Activated CD8-positive, alpha-beta memory T cell treated with anti-CD3 and anti-CD28 coated beads for 36 hours (primary cell): ENCODE data around the gene MAML3. TPM values are rescaled to one million over a fixed set of nuclear protein-coding genes. Genes with fewer than 3 reads are reported as not detected.
"Not testable (repeated sequence)": the region's sequence is repeated elsewhere in the genome, so short reads cannot be mapped to it uniquely, and the experiment has no call there.

Experiments
- CTCF ChIA-PET: fragments of 350-600 bp; sonication (Branson Sonifier 250); formaldehyde crosslinking; loops from one replicate; lab custom pipeline; 2021; ENCODE audit warnings: antibody characterized with exemption; lab: Charles Lee
- POLR2A ChIA-PET: fragments of 350-600 bp; sonication (Branson Sonifier 250); formaldehyde crosslinking; loops from one replicate; lab custom pipeline; 2021; ENCODE audit warnings: antibody characterized with exemption; lab: Charles Lee
- total RNA-seq, 2 experiments: library from RNA; stranded (reverse); gene quantifications; one replicate each; pipeline ENCODE4 v1.2.3, GENCODE V29; 2021

Gene MAML3
- total RNA-seq, 2 experiments from 2014 or later: 0.65 to 0.73 TPM

- ChIA-PET CTCF (no interaction called here), POLR2A (no interaction called here)
These were observed 432.2 kb downstream of the MAML3 start for GRCh38 chr4:139721789-139722188.

GRCh38 chr4:139720806-139721205 lies 433.2 kb downstream of the MAML3 start:
- ChIA-PET CTCF (no interaction called here), POLR2A (no interaction called here)

GRCh38 chr4:139719381-139720101 lies 434.4 kb downstream of the MAML3 start:
- CTCF ChIA-PET: no interaction called here
- POLR2A ChIA-PET: no interaction called here

- CTCF ChIA-PET: no interaction called here
- POLR2A ChIA-PET: no interaction called here
These were observed 435.2 kb downstream of the MAML3 start for GRCh38 chr4:139718833-139719232.

GRCh38 chr4:139718358-139718757 lies 435.6 kb downstream of the MAML3 start:
- ChIA-PET POLR2A (no interaction called here), CTCF (no interaction called here)

GRCh38 chr4:139715746-139716391 lies 438.1 kb downstream of the MAML3 start:
- POLR2A ChIA-PET: no interaction called here
- CTCF ChIA-PET: no interaction called here

GRCh38 chr4:139712882-139713281 lies 441.1 kb downstream of the MAML3 start:
- CTCF ChIA-PET: interaction anchor here (0.8 kb wide), 1 partner anchor 46 kb away, joined by 5 read pairs; no protein-coding TSS in a partner anchor
- POLR2A ChIA-PET: no interaction called here

- POLR2A ChIA-PET: no interaction called here
- CTCF ChIA-PET: no interaction called here
These were observed 442.5 kb downstream of the MAML3 start for GRCh38 chr4:139711461-139711860.

- CTCF ChIA-PET: no interaction called here
- POLR2A ChIA-PET: no interaction called here
These were observed 443.9 kb downstream of the MAML3 start for GRCh38 chr4:139710073-139710472.

- POLR2A ChIA-PET: no interaction called here
These were observed 444.3 kb downstream of the MAML3 start for GRCh38 chr4:139709660-139710059.

GRCh38 chr4:139704915-139705485 lies 449.0 kb downstream of the MAML3 start:
- ChIA-PET POLR2A (no interaction called here), CTCF (interaction anchor here (0.6 kb wide), 1 partner anchor 859 kb away, joined by 3 read pairs; no protein-coding TSS in a partner anchor)

More at GRCh38 chr4:139709660-139710059, 444.3 kb downstream of the MAML3 start:
- CTCF ChIA-PET: no interaction called here

GRCh38 chr4:139700568-139700967 lies 453.4 kb downstream of the MAML3 start:
- ChIA-PET CTCF (interaction anchor here (0.7 to 1.0 kb wide), 2 partner anchors 24 to 96 kb away, joined by 3 read pairs; no protein-coding TSS in a partner anchor), POLR2A (no interaction called here)

- POLR2A ChIA-PET, CTCF ChIA-PET: not testable (repeated sequence)
These were observed 455.6 kb downstream of the MAML3 start for GRCh38 chr4:139698167-139698925.

GRCh38 chr4:139696491-139696890 lies 457.5 kb downstream of the MAML3 start:
- POLR2A ChIA-PET: no interaction called here
- CTCF ChIA-PET: no interaction called here

GRCh38 chr4:139694522-139695107 lies 459.4 kb downstream of the MAML3 start:
- CTCF ChIA-PET: no interaction called here
- POLR2A ChIA-PET: no interaction called here

GRCh38 chr4:139692309-139693012 lies 461.5 kb downstream of the MAML3 start:
- CTCF ChIA-PET: no interaction called here
- POLR2A ChIA-PET: no interaction called here

GRCh38 chr4:139690419-139690818 lies 463.6 kb downstream of the MAML3 start:
- ChIA-PET POLR2A (no interaction called here), CTCF (interaction anchor here (0.5 kb wide), 1 partner anchor 873 kb away, joined by 3 read pairs; no protein-coding TSS in a partner anchor)

GRCh38 chr4:139689093-139689722 lies 464.8 kb downstream of the MAML3 start:
- ChIA-PET CTCF (no interaction called here), POLR2A (no interaction called here)
